Thymus (tissue), 2 donors: ENCODE data around the gene IFI27L2. TPM values are rescaled to one million over a fixed set of nuclear protein-coding genes. Genes with fewer than 3 reads are reported as not detected.

Experiments used
- polyA plus RNA-seq: library from polyadenylated mRNA; stranded (reverse); fragments of 200-250 nt; gene quantifications from one replicate; pipeline ENCODE4 v1.2.3, GENCODE V29; 2013
- total RNA-seq: library from RNA; stranded (reverse); fragments of 120-200 nt; gene quantifications from one replicate; pipeline ENCODE4 v1.2.4, GENCODE V29; 2013
- donor health status: healthy.

Gene IFI27L2
- total and polyA plus RNA-seq, 2 donors: 79.1 to 118 TPM

Other genes with a start within 250 kb of the IFI27L2 start
- not detected for gene FAM181A, start 202.3 kb downstream of the IFI27L2 start, total RNA-seq
- gene FAM181A, start 202.3 kb downstream of the IFI27L2 start, polyA plus RNA-seq: 0.11 TPM
- 3.7 TPM for gene ASB2, start 153.0 kb downstream of the IFI27L2 start, total RNA-seq
- 2.6 TPM for gene ASB2, start 153.0 kb downstream of the IFI27L2 start, polyA plus RNA-seq
- not detected for gene CCDC197, start 132.3 kb downstream of the IFI27L2 start, total RNA-seq
- not detected for gene CCDC197, start 132.3 kb downstream of the IFI27L2 start, polyA plus RNA-seq
- 0.52 TPM for gene OTUB2, start 103.3 kb downstream of the IFI27L2 start, total RNA-seq
- 0.27 TPM for gene OTUB2, start 103.3 kb downstream of the IFI27L2 start, polyA plus RNA-seq
- 191 TPM for gene DDX24, start 48.4 kb downstream of the IFI27L2 start, total RNA-seq
- 103 TPM for gene DDX24, start 48.4 kb downstream of the IFI27L2 start, polyA plus RNA-seq
- 26.4 TPM for gene IFI27L1, start 48.3 kb downstream of the IFI27L2 start, total RNA-seq
- gene IFI27L1, start 48.3 kb downstream of the IFI27L2 start, polyA plus RNA-seq: 16.7 TPM
- gene IFI27, start 18.9 kb downstream of the IFI27L2 start, total RNA-seq: 360 TPM
- gene IFI27, start 18.9 kb downstream of the IFI27L2 start, polyA plus RNA-seq: 839 TPM
- 0.24 TPM for gene PPP4R4, start 44.7 kb upstream of the IFI27L2 start, total RNA-seq
- gene PPP4R4, start 44.7 kb upstream of the IFI27L2 start, polyA plus RNA-seq: 1.3 TPM
- 0.05 TPM for gene SERPINA10, start 163.7 kb upstream of the IFI27L2 start, total RNA-seq
- gene SERPINA10, start 163.7 kb upstream of the IFI27L2 start, polyA plus RNA-seq: 0.14 TPM
- gene SERPINA6, start 193.7 kb upstream of the IFI27L2 start, total RNA-seq: 0.33 TPM
- gene SERPINA6, start 193.7 kb upstream of the IFI27L2 start, polyA plus RNA-seq: 0.91 TPM
- gene SERPINA2, start 237.1 kb upstream of the IFI27L2 start, total RNA-seq: not detected
- gene SERPINA2, start 237.1 kb upstream of the IFI27L2 start, polyA plus RNA-seq: 0.09 TPM